HAP-1 (cell line): Measurements from ENCODE around the gene C1orf167.

ENCODE experiments used
- DNase-seq, 2 experiments: peaks; one replicate each; pipeline ENCODE4 v3.0.0-alpha.2; 2016 to 2020; ENCODE audit warnings: low spot score in 2 of 2
- H3K27me3 ChIP-seq: fragments of 250-450 bp; sonication (Bioruptor Pico); 2 replicates; pipeline ENCODE4 v1.5.1; 2020; ENCODE audit warnings: low read depth, mild to moderate bottlenecking, moderate library complexity
- H3K36me3 ChIP-seq: fragments of 250-450 bp; sonication (Bioruptor Pico); replicated peaks from 2 replicates; pipeline ENCODE4 v1.5.1; 2020; ENCODE audit warnings: mild to moderate bottlenecking
- H3K4me1 ChIP-seq: fragments of 250-450 bp; sonication (Bioruptor Pico); 2 replicates; pipeline ENCODE4 v1.5.1; 2020; ENCODE audit warnings: mild to moderate bottlenecking
- H3K4me3 ChIP-seq: fragments of 250-450 bp; sonication (Bioruptor Pico); 2 replicates; pipeline ENCODE4 v1.5.1; 2020; ENCODE audit warnings: mild to moderate bottlenecking, moderate library complexity
- H3K9me3 ChIP-seq: fragments of 250-450 bp; sonication (Bioruptor Pico); 2 replicates; pipeline ENCODE4 v1.5.1; 2020; ENCODE audit warnings: mild to moderate bottlenecking, moderate library complexity
- in situ Hi-C: fragments of 300-500 bp; cut with MboI; formaldehyde crosslinking; loops from 3 replicates; pipeline ENCODE4 v1.14.3; 2020; ENCODE audit warnings: low sequenced_read_pairs, inconsistent platforms, mixed read lengths

The C1orf167 gene

GRCh38 chr1:11778336-11778735 lies 16.3 kb downstream of the C1orf167 start:
- no peaks in the 10 kb centered on the region for H3K27me3 ChIP-seq
- H3K36me3 ChIP-seq = no peaks in the 10 kb centered on the region
- in situ Hi-C loops = no loop called here
- DNase-seq = no peak
- H3K4me3 ChIP-seq = no peak overlapping the region
- H3K4me1 ChIP-seq = no peaks in the 10 kb centered on the region
- no peaks in the 10 kb centered on the region for H3K9me3 ChIP-seq

GRCh38 chr1:11778844-11779623 lies 17.0 kb downstream of the C1orf167 start:
- Histone ChIP-seq H3K27me3 (no peaks in the 10 kb centered on the region), H3K4me3 (no peak overlapping the region), H3K36me3 (no peaks in the 10 kb centered on the region), H3K4me1 (no peaks in the 10 kb centered on the region), H3K9me3 (no peaks in the 10 kb centered on the region)
- DNase-seq = no peak
- in situ Hi-C loops = no loop called here

GRCh38 chr1:11779715-11780379 lies 17.9 kb downstream of the C1orf167 start:
- no peaks in the 10 kb centered on the region for H3K4me1 ChIP-seq
- H3K36me3 ChIP-seq = no peaks in the 10 kb centered on the region
- no peaks in the 10 kb centered on the region for H3K9me3 ChIP-seq
- H3K27me3 ChIP-seq = no peaks in the 10 kb centered on the region
- DNase-seq = no peak
- H3K4me3 ChIP-seq = no peak overlapping the region
- in situ Hi-C loops = no loop called here

GRCh38 chr1:11780380-11781147 lies 18.6 kb downstream of the C1orf167 start:
- no peak for DNase-seq
- H3K36me3 ChIP-seq = no peaks in the 10 kb centered on the region
- H3K27me3 ChIP-seq = no peaks in the 10 kb centered on the region
- H3K9me3 ChIP-seq = no peaks in the 10 kb centered on the region
- no peak overlapping the region for H3K4me3 ChIP-seq
- no peaks in the 10 kb centered on the region for H3K4me1 ChIP-seq
- in situ Hi-C loops = no loop called here

- in situ Hi-C loops = no loop called here
- Histone ChIP-seq H3K27me3 (no peaks in the 10 kb centered on the region), H3K4me1 (no peaks in the 10 kb centered on the region), H3K4me3 (no peak overlapping the region), H3K36me3 (no peaks in the 10 kb centered on the region), H3K9me3 (no peaks in the 10 kb centered on the region)
- no peak for DNase-seq
Observed at GRCh38 chr1:11781297-11781696, 19.3 kb downstream of the C1orf167 start.

GRCh38 chr1:11782127-11782708 lies 20.2 kb downstream of the C1orf167 start:
- no peaks in the 10 kb centered on the region for H3K9me3 ChIP-seq

GRCh38 chr1:11783556-11783955 lies 21.6 kb downstream of the C1orf167 start:
- Histone ChIP-seq H3K36me3 (no peaks in the 10 kb centered on the region), H3K9me3 (no peaks in the 10 kb centered on the region), H3K27me3 (no peaks in the 10 kb centered on the region), H3K4me1 (peaks cover 2% of the 10 kb centered on the region; the same call in 1 of the 2 replicates), H3K4me3 (no peak overlapping the region)
- in situ Hi-C loops = no loop called here
- no peak for DNase-seq

More at GRCh38 chr1:11782127-11782708, 20.2 kb downstream of the C1orf167 start:
- Histone ChIP-seq H3K4me3 (no peak overlapping the region), H3K27me3 (no peaks in the 10 kb centered on the region), H3K4me1 (no peaks in the 10 kb centered on the region; the same call in 1 of the 2 replicates), H3K36me3 (no peaks in the 10 kb centered on the region)
- in situ Hi-C loops = no loop called here
- DNase-seq = no peak

GRCh38 chr1:11784256-11784992 lies 22.4 kb downstream of the C1orf167 start:
- no peaks in the 10 kb centered on the region for H3K27me3 ChIP-seq
- in situ Hi-C loops = no loop called here
- H3K9me3 ChIP-seq = no peaks in the 10 kb centered on the region
- H3K4me1 ChIP-seq = peaks cover 2% of the 10 kb centered on the region; the same call in 1 of the 2 replicates
- no peak for DNase-seq
- H3K36me3 ChIP-seq = no peaks in the 10 kb centered on the region
- H3K4me3 ChIP-seq = no peak overlapping the region

- peak; percentile 40 to 79 for DNase-seq
- no peaks in the 10 kb centered on the region for H3K27me3 ChIP-seq
- H3K4me1 ChIP-seq = peaks cover 2% of the 10 kb centered on the region; the same call in 1 of the 2 replicates
- no peaks in the 10 kb centered on the region for H3K9me3 ChIP-seq
- no peaks in the 10 kb centered on the region for H3K36me3 ChIP-seq
- H3K4me3 ChIP-seq = no peak overlapping the region
- in situ Hi-C loops = no loop called here
Observed at GRCh38 chr1:11784993-11785769, 23.2 kb downstream of the C1orf167 start.

- in situ Hi-C loops = no loop called here
- Histone ChIP-seq H3K9me3 (no peaks in the 10 kb centered on the region), H3K4me1 (peaks cover 2% of the 10 kb centered on the region; the same call in 1 of the 2 replicates), H3K27me3 (no peaks in the 10 kb centered on the region), H3K4me3 (no peak overlapping the region), H3K36me3 (no peaks in the 10 kb centered on the region)
- DNase-seq = no peak
Observed at GRCh38 chr1:11786168-11786567, 24.2 kb downstream of the C1orf167 start.

- Histone ChIP-seq H3K36me3 (no peaks in the 10 kb centered on the region), H3K9me3 (no peaks in the 10 kb centered on the region), H3K4me3 (no peak overlapping the region), H3K4me1 (peaks cover 2% of the 10 kb centered on the region; the same call in 1 of the 2 replicates), H3K27me3 (no peaks in the 10 kb centered on the region)
- in situ Hi-C loops = no loop called here
- peak in 1 of 2 experiments; percentile 55 for DNase-seq
Observed at GRCh38 chr1:11787251-11787803, 25.3 kb downstream of the C1orf167 start.

GRCh38 chr1:11787804-11788436 lies 25.9 kb downstream of the C1orf167 start:
- Histone ChIP-seq H3K9me3 (no peaks in the 10 kb centered on the region), H3K4me1 (peaks cover 2% of the 10 kb centered on the region; the same call in 1 of the 2 replicates), H3K4me3 (no peak overlapping the region), H3K27me3 (no peaks in the 10 kb centered on the region), H3K36me3 (peaks cover 2% of the 10 kb centered on the region; the same call in 1 of the 2 replicates)
- no peak for DNase-seq
- in situ Hi-C loops = no loop called here
